Putamen (tissue), 1 donor: Measurements from ENCODE around the gene FAM53B.

Source experiments
- DNase-seq: peaks from one replicate; pipeline ENCODE4 v3.0.0-alpha.2; 2016; ENCODE audit warnings: low spot score

The FAM53B gene

DNA sequence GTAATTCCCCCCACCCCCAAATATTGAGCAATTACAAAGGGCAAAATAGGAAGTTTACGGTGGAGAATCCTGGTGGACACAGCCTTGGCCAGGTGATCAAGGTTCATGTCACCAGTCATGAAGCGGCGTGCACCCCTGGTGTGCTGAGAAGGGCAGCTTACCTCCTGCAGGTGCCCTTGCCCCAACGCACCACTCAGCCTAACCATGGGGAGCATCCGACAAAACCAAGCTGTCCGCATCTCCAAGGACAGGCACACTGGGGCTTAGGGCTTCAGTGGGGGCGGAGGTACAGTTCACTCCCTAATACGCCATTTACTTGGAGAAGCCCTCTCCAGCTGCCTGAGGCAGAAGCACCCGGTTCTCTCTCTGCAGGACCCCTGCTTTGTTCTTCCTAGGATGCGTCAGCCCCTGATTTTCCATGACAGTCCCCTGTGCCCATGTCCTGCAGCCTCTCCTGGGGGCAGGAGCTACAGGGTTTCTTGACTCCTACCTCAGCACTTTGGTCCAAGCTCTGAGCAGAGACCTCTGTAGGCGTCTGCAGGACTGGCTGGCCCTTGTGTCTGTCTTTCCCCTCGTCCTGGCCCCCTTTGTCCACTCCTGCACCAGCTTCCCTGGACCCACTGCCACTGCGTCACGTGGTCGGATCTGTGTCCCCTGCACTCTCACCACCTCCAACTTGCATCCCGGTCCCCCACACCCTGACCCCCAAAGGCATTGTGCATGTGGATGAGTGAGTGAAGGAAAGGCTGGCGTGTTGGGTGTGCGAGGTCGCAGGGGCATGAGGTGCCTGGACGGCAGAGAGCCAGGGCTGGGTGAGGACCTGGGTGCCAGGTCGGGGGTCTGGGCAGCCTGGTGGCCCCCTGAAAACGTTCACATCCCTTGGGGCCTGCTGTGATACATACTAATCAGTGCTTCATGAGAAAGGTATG, 168.8 kb downstream of the FAM53B start:
- DNase-seq = no peak

DNA sequence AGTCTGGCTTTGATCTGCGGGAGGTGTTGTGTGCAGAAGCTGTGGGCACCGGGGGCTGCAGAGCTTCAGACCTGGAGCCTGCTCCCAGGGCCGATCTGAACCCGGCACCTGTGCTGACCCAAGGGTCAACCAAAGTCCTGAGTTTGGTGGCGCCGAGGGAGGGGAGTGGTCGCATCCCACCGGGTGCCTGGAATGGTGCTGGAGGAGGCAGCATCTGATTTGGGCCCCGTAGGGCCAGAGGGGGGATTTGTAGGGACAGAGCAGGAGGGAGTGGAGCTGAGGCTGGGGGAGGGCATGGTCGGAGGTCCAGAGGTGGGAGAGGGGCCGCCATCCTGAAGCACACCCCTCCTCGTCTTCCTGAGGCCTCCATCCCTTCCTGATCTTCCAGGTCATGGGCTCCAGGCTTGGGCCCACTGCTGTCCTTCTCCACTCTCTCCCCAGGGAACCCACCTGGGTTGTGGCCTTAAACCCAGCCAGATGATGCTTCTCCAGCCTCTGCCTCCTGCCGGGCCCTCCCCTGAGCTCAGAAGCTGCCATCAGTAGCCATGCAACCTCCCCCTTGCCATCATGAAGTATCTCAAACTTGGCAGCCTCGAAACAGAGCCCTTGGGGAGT, 169.6 kb downstream of the FAM53B start:
- no peak for DNase-seq

DNA sequence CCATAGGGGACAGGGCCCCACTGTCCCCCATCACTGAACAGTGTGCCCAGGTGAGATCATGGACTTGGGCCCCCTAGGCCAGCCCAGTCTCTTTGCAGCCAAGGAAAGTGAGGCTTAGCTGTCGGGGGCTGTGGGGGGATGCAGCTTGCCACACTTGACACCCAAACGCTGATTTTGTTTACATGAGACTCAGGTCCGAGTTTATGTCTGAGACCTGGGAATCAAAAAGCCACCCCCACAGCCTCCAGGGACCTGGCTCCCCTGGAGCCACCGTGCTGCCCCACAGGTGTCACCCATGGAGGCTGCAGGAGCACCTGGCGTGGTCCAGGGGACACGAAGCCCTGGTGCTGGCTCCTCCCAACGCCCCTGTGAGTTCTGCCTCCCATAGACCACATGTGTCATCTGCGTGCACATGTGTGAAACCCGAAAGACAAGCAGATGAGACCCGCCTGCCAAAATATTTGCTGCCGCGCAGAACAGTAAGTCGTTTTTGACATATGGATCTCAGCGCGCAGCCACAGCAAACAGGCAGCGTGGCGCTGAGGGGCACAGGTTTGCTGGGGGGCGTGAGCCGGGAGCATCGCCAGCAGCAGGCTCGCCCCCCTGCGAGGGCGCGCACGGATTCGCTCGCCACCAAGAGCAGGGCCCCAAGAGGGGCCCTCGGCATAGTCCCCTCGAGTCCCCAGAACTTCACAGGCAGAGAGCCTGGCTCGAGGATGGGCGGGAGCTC, 170.3 kb downstream of the FAM53B start:
- no peak for DNase-seq

DNA sequence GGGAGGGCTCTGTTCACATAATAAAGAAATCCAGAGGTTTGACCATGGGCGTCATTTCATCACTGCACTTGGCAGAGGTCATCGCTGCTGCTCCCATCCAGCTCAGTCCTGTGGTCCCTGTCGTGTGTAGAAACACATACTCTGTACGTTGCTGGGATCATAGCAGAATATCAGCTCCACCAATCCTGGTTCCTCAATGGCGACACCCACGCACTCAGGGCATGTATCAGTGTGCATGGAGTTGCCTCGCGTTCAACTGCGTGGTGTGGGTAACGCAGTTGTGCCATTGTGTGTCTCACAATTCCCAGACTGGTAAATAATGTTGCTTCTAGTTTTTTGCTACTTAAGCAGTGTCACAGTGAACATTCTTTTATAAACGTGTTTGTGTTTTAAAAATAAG, 171.4 kb downstream of the FAM53B start:
- no peak for DNase-seq

DNA sequence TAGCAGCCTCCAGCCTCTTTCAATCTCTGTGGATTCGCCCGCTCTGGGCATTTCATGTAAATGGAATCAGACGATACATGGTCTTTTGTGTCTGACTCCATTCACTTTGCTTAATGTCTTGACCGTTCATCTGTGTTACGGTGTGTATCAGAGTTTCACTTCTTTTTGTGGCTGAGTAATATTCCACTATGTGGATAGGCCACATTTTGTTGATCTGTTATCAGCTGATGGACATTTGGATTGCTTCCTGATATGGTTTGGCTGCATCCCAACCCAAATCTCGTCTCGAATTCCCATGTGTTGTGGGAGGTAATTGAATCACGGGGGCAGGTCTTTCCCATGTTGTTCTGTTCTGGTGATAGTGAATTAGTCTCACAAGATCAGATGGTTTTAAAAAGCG, 173.5 kb downstream of the FAM53B start:
- DNase-seq = no peak

DNA sequence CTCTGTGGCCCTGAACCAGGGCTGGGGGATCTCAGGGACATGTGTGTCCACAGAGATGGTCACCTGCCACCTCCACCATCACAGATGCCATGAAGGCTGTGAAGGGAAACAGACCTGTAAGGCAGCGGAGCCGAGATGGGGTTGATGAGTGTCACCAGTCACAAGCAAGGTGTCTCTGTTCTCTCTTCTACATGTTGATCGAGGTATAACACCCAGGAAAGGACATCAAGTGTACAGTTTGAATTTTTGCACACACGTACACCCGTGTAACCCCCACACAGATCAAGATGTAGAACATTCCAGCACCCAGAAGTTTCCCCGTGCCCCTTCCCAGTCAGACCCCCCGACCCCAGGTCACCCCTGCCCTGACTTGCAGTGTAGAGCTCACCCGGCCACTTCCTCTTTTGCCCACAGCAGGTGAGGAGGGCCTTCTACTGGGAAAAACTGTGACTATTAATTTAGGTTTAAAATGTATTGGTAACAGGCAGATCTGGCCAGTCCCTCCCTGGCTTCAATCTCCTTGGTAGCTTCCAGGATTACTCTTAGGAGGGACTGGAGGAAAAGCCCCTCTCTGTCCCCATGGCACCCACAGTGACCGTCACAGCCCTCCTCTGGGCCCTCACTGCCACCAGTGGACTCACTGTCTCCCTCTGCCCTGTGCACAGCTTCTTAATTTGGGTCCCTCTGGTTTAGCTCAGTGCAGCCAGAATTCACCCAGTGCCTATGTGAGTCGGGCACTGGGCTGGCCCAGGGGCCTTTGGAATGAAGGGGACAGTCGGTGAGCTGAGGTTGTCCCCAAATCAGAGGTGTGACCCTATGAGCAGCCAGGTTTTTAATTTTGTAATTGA, 174.3 kb downstream of the FAM53B start:
- DNase-seq = no peak
